Hindlimb muscle (tissue), 1 donor: ENCODE measurements around the gene UBFD1. TPM values are rescaled to one million over a fixed set of nuclear protein-coding genes. Genes with fewer than 3 reads are reported as not detected.
"Not testable (repeated sequence)": the region's sequence is repeated elsewhere in the genome, so short reads cannot be mapped to it uniquely, and the experiment has no call there.

Source experiments
- DNase-seq: peaks from one replicate; pipeline ENCODE4 v3.0.0-alpha.2; 2013
- polyA plus RNA-seq: library from polyadenylated mRNA; unstranded; fragments of 120-200 nt; gene quantifications from one replicate; pipeline ENCODE4 v1.2.1, GENCODE V29; 2013; ENCODE audit not compliant: insufficient read length

UBFD1 gene
- polyA plus RNA-seq = 69.8 TPM

GRCh38 chr16:23556881-23557778 is at the start of gene UBFD1, which contains the start of gene EARS2:
Gene UBFD1, plus strand, starts transcription at chr16:23557727. Its CDS starts 16 bp downstream, at chr16:23557743.
Gene EARS2, minus strand, starts transcription at chr16:23557350. Its CDS starts 7 bp downstream, at chr16:23557343.
- DNase-seq = peak; percentile 97

- DNase-seq = no peak
These were observed 48.7 kb upstream of the UBFD1 start for GRCh38 chr16:23508589-23509440.

GRCh38 chr16:23509441-23509754 is 48.1 kb upstream of the UBFD1 start:
- DNase-seq = no peak

- peak; percentile 46 for DNase-seq
These were observed 47.8 kb upstream of the UBFD1 start for GRCh38 chr16:23509782-23510163.

GRCh38 chr16:23510164-23510914 is 47.2 kb upstream of the UBFD1 start, which contains the start of gene GGA2:
Gene GGA2, minus strand, starts transcription at chr16:23510494. Its CDS starts 83 bp downstream, at chr16:23510411.
- DNase-seq = peak; percentile 89

- DNase-seq = not testable (repeated sequence)
These were observed 46.6 kb upstream of the UBFD1 start for GRCh38 chr16:23510915-23511270.

- DNase-seq = no peak
These were observed 45.8 kb upstream of the UBFD1 start for GRCh38 chr16:23511731-23512130.

- no peak for DNase-seq
These were observed 45.3 kb upstream of the UBFD1 start for GRCh38 chr16:23512168-23512695.

GRCh38 chr16:23514381-23515152 is 43.0 kb upstream of the UBFD1 start:
- no peak for DNase-seq

- DNase-seq = no peak
These were observed 41.6 kb upstream of the UBFD1 start for GRCh38 chr16:23515881-23516280.

- no peak for DNase-seq
These were observed 41.0 kb upstream of the UBFD1 start for GRCh38 chr16:23516366-23517137.

GRCh38 chr16:23518435-23518891 is 39.1 kb upstream of the UBFD1 start:
- DNase-seq = no peak

GRCh38 chr16:23519282-23519681 is 38.2 kb upstream of the UBFD1 start:
- no peak for DNase-seq

- no peak for DNase-seq
These were observed 37.0 kb upstream of the UBFD1 start for GRCh38 chr16:23520500-23520899.

GRCh38 chr16:23521037-23521743 is 36.3 kb upstream of the UBFD1 start:
- DNase-seq = no peak

- DNase-seq = no peak
These were observed 35.6 kb upstream of the UBFD1 start for GRCh38 chr16:23521965-23522364.

GRCh38 chr16:23523321-23523720 is 34.2 kb upstream of the UBFD1 start:
- DNase-seq = no peak

- no peak for DNase-seq
These were observed 33.6 kb upstream of the UBFD1 start for GRCh38 chr16:23523876-23524385.

- DNase-seq = no peak
These were observed 32.6 kb upstream of the UBFD1 start for GRCh38 chr16:23524886-23525285.
